Measurements from ENCODE around the gene GRK5.

Gene GRK5

DNA sequence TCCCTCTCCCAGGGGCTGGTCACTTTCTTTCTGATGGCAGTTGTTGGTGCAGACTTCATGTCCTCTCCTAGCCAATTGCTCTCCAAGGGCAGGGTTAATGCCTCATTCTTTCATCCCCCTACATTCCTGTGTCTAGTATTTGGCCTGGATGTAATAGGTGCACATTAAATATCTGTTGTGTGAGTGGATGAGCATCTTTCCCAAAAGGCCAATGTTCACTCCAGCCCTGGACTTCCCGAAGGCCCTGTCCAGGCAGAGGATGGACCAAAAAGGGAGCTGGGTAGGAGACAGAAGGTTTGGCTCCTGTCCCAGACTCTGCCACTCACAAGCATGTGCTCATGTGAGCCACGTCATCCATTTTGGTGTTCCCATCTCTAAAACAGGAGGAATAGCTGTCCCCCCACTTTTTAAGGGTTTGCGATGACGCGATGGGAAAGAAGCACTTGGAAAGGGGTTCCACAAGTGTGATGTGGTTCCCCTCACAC is 287.7 kb downstream of the GRK5 start:
- DNase-seq = no peak

DNA sequence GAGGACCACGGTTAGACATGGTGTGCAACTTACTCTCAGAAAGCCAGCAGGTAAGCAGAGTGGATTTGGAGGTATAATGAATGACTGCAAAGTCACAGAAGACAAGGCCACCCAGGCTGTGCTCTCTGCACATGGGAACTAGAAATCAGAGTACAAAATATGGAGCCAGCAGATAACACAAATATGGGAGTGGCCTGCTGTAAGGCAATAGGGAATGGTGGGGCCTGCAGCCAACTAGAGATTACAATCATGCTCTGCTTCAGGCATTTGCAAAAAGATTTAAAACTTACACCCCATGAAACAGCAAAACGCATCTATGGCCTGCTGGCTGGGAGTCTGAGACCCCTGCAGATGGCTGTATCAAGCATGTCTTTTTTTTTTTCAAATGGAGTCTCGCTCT is 288.2 kb downstream of the GRK5 start:
- no peak for DNase-seq

DNA sequence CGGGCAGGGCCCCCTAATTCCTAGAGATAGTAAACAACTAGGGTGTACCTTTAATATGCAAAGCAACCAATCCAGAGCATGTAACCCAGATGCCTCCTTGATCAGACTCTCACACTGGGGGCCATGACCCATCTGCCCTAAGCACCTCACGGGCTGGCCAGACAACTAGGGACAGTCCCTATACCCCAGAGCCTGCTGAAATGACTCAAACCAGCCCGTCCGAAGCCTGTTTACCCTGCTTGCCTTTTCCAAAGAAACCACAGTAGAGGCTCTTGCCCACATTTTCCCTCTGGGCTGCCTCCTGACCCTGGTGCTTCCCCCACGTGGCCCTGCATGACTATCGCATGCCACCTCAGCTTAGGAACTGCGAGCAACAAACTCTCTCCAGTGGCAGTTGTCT is 288.9 kb downstream of the GRK5 start:
- no peak for DNase-seq

DNA sequence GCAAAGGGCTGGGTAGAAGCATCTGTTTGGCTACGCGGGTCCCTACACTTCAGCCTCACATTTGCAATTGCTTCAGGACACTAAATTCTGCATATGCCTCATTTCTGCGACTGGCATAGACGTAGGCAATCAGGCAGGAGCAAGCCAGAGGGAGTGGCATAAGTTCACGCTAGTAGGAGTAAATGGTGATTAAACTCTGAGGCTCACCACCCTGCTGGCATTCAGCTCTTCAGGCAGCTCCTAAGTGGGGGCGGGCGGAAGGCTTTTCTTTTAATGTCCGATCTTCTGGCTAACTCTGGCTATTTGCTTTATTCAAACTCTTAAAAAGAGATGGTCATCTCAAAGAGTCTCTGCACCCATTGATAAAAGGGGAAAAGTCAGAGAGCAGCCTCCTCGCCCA is 289.9 kb downstream of the GRK5 start:
- no peak for DNase-seq

DNA sequence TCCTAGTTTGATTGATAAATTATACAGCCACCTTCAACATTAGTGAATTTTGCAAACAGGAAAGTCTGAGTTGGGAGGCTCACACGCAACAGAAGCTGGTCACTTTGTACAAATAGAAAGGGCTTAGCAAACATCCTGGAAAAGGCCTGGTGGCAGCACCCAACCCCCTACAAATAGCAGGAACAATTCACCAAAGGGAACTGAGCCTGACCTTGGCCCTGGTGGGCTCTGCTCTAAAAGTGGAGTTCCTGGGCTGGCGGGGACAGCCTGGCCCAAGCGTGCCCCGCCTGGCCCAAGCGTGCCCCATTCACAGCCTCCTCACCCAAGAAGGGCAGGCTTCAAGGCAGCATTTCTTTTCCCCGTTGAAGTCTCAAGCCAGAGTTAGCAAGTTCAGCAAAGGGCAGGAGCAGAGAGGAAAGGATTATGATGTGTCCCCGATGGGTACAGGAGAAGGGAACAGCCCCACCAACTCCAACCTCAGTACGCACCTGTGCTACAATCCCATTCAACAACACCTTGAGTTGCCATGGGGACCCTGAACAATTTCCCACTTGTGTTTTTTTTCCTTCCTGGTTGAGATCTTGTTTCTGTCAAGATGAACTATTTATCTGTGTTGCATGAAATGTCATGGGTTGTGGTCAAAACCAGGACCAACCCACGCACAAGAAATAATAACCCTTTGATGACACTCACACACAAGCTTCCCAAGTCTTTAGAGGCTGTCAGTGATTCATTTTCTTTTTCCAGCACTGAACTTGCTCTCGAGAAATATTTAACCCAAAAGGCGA is 291.7 kb downstream of the GRK5 start:
- no peak for DNase-seq

DNA sequence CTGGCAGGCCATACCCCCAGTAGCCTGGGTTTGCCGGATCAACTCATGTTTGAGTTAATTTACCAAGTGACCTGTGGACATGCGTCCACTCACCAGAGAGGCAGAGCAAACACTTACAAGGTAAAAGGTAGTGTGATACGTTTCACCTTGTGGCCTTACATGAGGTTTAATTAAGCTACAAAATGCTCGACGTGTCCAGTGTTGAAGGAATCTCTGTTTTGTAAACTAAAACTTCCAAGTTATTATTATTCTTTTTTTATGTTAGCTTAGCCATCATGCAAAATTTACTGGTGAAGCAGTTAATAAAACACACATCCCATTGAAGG is 292.3 kb downstream of the GRK5 start:
- no peak for DNase-seq

DNA sequence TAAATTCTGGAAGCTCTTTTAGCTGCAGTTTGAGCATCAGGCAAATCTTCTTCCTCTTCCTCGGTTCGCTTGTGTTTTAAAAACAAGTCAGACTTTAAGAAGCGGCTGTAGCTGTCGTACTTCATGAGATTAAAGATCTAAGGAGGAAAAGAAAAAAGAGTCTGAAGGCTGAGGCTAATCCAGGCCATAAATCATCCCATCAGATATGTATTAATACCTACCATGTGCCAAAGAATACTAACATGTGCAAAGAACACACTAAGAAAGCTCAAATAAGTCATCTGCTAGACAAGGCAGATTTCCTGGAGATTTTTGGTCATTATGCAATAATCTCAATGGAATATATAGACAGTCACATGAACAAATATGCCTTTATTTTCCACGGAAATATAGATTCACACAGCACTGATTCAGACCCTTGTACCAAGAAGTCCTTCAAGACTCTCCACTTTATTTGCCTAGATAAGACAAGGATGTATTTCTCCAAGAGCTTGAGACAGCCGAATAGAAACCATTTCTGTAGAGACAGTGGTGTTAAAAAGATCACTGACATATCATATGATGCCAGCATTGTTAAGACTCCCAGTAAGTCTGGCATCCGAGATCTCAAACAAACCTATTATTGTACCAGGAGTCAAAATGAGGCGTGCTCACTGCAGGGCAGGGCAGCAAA is 292.9 kb downstream of the GRK5 start:
- no peak for DNase-seq

DNA sequence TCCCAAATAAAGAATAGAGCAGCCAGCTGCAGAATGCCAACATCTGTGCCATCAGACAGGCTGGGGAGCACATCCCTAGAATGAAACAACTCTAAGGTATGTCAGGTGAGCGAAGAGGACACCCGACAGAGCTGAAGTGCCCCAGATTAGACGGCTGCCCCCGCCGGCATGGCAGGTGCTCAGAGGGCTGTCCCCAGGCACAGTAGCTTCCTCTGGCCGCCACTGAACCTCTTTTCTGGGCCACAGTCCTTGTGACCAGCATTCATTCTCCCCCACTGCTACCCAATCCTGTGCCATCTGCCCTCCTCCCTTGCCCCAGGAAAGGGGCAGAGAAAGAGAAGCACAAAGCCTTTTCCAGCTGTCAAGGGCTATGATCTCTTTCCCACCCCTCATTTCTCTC is 293.4 kb downstream of the GRK5 start:
- DNase-seq = no peak

DNA sequence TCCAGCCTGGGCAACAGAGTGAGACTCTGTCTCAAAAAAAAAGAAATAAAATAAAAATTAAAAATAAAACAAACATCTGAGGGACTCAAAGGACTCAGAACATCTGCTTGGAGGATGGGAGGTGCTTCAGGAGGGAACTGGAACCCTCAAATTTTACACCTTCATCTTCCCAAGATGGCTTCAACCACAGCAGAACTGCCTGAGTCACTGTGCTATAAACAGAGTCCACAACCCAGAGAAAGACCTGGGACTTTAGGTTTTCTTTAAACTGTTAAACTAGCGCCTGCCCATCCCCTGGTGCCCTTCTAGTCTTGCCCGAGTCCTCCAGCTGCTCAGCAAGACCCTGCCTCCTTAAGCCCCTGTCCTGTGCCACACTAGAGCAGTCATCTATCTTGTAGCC is 294.3 kb downstream of the GRK5 start:
- DNase-seq = no peak

DNA sequence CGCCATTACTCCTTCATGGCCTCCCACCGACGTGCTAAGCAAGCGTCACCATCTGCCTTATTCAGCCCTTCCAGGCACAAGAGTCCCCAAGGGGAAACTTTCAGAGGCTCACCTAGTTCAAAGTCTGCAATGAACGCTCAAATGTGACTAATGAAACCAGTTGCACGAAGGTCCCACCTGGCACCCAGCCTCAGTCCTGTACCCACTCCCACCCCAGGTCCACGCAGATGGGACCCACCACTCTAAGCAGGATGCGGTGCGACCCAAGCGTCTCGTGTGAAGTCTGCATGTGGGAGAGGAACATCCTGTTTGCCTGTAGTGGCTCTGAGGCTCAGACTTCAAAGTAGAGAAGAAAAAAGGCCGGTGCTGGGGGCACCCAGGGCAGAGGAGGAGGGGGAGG is 294.8 kb downstream of the GRK5 start:
- DNase-seq = no peak

DNA sequence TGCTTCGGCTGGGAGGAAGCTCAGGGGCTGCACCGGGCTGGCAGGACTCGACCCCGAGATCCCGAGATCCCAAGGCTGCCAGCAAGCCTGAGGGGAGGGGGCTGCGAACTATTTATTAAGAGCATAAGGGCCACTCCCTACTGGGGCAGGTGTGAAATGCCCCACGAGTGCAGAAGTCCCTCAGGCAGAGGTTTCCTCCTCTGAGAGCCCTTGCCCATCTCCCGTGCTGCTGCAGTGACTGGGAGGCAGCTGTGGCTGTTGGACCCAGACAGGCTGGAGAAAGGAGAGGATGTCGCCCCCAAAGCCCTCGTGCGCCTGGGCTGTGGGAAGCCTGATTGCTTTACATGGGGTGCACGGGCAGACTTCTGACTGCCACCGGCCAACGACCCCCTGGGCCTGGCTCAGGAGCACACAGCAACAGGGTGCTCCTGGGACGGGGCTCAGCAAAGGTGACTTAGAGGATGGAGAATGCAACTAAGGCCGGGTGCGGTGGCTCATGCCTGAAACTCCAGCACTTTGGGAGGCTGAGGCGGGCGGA is 295.3 kb downstream of the GRK5 start:
- no peak for DNase-seq

DNA sequence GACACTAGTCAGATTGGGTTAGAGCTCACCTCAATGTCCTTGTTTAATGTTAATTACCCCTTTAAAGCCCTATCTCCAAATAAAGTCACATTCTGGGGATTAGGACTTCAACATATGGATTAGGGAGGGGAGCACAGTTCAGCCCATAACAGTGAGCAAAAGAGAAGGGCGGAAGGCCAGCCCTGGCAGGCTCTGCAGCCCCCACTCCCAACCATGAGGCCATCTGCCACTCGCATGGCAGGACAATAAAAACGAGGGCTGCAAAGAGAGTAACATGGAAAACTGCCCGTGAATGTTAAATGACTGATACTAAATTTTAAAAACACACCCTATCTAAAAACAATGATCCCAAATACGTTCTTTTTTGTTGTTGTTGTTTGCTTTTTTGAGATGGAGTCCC is 296.4 kb downstream of the GRK5 start:
- DNase-seq = no peak

DNA sequence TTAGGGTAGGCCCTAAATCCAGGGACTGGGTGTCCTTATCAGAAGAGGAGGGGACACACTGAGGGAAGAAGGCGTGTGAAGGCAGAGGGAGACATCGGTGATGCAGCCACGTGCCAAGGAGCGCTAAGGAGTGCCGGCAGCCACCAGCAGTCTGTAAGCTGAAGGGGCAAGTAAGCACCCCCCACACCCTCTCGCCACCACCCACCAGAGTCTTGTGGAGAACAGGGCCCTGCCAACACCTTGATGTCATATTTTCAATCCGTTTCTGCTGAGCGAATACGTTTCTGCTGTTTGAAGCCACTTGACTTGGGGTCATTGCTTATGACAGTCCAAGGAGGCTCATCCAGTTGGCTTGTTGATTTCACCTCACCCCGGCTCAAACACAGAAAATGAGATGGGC is 297.3 kb downstream of the GRK5 start:
- no peak for DNase-seq

DNA sequence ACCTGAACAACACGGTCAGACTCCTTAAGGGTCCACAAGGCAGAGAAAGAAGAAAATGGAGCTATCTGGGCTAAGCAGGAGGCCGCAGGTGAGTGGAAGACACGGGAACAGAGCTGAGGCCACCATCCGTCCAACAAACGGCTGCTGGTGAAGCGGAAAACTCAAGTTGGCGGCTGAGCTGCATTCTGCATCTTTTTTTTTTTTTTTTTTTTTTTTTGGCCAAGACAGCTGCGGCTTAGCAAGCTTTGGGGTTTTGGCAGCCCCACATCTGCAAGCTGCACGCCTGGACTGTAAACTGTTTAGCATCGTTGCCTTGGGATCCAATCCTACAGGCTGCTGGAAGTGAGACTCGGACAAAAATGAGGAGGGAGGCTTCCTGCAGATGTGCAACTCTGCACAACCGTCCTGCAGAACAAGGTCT is 297.8 kb downstream of the GRK5 start:
- DNase-seq = no peak
